GM12872 (cell line): ENCODE data around the gene INTS1.

Experiments used
- TF ChIP-seq, protein P1 (sequence below): IDR thresholded peaks from 3 replicates; pipeline ENCODE4 v1.5.1; 2011; ENCODE audit warnings: low read depth, mild to moderate bottlenecking, low read length, moderate library complexity; ENCODE audit not compliant: insufficient read depth

Gene INTS1

GRCh38 chr7:1437155-1437880 lies 66.9 kb downstream of the INTS1 start:
- TF ChIP-seq, protein P1, sequence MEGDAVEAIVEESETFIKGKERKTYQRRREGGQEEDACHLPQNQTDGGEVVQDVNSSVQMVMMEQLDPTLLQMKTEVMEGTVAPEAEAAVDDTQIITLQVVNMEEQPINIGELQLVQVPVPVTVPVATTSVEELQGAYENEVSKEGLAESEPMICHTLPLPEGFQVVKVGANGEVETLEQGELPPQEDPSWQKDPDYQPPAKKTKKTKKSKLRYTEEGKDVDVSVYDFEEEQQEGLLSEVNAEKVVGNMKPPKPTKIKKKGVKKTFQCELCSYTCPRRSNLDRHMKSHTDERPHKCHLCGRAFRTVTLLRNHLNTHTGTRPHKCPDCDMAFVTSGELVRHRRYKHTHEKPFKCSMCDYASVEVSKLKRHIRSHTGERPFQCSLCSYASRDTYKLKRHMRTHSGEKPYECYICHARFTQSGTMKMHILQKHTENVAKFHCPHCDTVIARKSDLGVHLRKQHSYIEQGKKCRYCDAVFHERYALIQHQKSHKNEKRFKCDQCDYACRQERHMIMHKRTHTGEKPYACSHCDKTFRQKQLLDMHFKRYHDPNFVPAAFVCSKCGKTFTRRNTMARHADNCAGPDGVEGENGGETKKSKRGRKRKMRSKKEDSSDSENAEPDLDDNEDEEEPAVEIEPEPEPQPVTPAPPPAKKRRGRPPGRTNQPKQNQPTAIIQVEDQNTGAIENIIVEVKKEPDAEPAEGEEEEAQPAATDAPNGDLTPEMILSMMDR, result no peak

DNA sequence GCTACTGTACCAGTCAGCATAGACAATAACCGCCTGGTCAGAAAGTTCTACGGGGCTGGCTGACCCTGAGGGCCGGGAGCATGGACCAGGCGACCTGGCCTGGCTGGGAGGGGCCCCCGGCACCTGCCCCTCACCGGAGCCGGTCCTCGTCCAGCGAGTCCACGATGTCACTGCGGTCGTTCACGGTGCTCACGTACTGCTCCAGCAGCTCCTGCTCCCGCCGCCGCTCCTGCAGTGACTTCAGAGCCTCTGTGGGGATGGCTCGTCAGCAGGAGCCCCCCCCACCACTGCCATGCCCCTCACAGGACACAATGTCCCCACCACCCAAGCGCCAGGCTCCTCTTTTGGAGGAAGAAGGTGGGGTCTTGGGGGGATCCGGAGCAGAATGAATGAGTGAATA lies 67.6 kb downstream of the INTS1 start:
- TF ChIP-seq, protein P1, result no peak

GRCh38 chr7:1434891-1435670 lies 69.1 kb downstream of the INTS1 start:
- TF ChIP-seq, protein P1, result no peak

DNA sequence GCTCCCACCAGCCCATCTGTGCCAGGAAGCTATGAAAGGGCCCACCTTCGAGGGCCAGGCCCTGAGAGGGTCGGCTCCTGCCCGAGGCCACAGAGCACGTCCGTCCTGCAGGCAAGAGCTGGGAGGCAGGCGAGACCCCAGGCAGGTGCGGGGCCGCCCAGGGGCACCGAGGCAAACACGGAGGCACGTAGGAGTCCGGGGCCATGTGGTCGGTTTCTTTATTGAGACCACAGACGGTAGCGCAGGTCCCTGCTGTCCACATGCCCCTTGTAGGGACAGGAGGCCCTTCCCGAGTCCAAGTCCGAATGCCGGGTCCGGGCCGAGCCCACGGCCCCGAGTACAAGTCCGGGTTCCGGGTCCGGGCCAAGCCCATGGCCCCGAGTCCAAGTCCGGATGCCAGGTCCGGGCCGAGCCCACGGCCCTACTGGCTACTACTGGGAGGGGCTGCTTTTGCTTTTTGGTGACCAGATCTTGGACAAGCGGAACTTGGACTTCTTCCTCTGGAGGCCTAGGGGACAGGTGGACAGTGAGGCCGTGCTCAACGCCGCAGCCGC lies 69.9 kb downstream of the INTS1 start:
- TF ChIP-seq, protein P1, result no peak

DNA sequence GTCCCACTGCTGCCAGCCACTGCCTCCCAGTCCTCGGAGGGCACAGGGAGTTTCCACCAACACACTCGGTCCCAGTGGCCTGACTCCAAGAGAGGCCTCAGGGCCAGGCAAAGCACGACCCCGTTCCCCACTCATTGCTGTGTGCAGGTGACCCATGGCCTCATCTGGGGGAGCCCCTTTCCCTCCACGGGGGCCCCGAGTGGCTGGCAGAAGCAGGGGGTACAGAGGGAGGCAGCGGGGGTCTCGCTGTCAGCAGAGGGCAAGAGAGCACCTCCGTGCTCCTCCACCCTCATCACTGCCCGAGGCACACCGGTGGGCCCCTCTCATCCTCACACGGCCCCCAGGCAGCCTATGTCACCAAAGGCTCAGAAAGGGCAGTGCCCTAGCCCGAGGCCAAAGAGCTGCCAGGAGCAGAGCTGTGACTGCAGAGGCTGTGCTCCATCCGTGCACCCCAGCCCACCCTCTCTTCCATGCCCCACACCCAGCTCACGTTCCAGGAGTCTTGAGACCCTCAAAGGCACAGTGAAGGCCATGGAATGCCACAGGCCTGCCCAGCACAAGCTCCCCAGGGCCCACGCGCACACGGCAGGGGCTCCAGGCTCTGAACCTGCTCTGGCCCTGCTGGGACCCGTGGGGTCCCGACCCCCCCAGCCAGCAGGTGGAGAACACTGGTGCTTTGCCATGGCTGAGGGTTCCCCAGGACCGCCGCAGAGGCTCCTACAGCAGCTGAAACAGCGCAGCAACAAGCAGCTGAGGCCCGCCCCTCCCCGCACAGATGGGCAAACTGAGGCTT lies 70.9 kb downstream of the INTS1 start:
- TF ChIP-seq, protein P1, result no peak

DNA sequence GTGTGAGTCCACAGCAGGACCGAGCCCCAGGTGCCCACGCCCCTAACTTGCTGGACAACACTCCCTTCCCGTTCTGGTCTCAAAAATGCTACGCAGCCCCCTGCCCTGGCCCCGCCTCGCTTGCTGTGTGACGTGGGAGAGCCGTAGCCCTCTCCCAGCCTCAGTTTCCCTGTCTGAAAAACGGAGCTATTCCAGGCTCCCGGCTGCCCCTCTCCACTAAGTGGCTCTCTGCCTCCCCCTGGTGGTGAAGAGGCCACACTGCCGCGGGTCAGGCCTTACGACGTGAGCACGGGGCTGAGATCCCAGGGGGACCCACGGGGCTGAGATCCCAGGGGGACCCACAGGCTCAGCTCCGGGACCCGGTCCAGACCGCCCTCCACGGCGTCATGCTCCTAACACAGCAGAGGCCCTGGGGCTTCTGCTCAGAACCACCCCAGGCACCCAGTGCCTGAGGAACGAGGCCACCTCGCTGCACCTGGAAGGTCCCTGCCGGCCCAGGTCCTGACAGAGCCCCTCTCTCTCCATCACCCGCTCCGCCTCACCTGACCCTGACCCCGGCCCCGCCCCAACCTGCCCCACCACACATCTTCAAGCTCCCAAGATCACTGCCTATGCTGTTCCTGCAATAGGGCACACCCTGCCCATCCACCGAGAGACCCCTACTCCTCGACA lies 71.6 kb downstream of the INTS1 start:
- TF ChIP-seq, protein P1, result peak; percentile 94
